Mammary epithelial cell (primary cell): ENCODE data around the gene OGFR.

ENCODE experiments used
- CTCF ChIP-seq, 2 donors: IDR thresholded peaks in 1 of 2; conservative IDR thresholded peaks in 1 of 2; 2 replicates each; pipeline ENCODE4 v1.5.1; 2011 to 2012; ENCODE audit warnings: inconsistent platforms in 2 of 2, low read length in 2 of 2, mild to moderate bottlenecking in 2 of 2, control low read depth in 1 of 2, low read depth in 1 of 2; ENCODE audit not compliant: insufficient read depth in 1 of 2; ENCODE audit errors: extremely low read depth in 1 of 2
- EZH2 ChIP-seq: IDR thresholded peaks from 2 replicates; pipeline ENCODE4 v1.6.1; 2012; ENCODE audit warnings: low read length, inconsistent platforms, borderline replicate concordance

GRCh38 chr20:62859721-62860120, 55.1 kb downstream of the OGFR start:
- TF ChIP-seq EZH2, result no peak
- no peak for TF ChIP-seq CTCF (conservative IDR thresholded peaks at IDR 0.05 in 1 of 2, IDR thresholded peaks at IDR 0.05 in 1 of 2; ENCODE audit: extremely low read depth in 1 of 2, insufficient read depth in 1 of 2, low read depth in 1 of 2, low read length in 2 of 2)
